Fibroblast of peridontal ligament (primary cell): ENCODE data around the gene TPRG1L.

Experiments
- DNase-seq: peaks from one replicate; pipeline ENCODE4 v3.0.0-alpha.2; 2010; ENCODE audit errors: extremely low read depth

Gene TPRG1L

DNA sequence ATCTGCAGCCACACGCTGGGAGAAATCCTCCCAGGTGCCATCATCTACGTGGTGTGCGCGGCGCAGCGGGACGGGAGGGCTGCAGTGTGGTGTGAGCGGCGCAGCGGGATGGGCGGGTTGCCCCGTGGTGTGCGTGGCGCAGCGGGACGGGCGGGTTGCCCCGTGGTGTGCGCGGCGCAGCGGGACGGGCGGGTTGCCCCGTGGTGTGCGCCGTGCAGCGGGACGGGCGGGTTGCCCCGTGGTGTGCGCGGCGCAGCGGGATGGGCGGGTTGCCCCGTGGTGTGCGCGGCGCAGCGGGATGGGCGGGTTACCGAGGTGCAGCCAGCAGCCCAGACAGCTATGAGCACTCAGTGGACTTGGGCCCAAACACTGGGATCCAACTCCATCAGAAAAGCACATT is 20.4 kb downstream of the TPRG1L start:
- DNase-seq, result no peak

DNA sequence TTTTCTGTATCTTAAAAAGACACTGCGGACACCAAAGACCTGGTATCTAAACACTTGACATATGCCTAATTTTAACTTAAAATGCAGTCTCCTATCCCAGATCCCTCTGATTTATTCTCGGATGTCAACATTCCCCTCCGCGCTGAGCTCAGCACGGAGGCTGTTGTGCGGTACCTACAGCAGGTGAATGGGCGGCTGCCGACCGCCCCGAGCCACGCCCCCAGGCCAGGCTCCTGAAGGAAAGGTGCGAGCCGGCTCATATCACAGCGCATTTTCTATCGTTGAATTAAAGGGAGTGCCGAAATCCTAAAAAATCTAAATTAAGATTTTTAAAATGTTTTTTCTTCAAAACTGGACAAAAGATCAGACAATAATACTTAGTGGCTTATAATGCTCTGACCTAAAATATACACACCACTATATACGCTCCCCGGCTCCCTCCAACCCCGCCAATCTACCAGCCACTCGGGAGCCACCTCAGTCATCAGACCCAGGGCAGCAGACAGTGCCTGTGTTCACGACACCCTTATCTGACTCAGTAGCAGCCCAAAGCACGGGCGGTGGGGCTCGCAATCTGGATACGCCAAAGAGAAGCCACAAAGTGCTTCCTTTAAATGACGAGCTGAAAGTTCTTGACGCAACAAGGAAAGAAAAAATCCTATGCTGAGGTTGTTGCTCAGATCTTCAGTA is 21.0 kb downstream of the TPRG1L start:
- no peak for DNase-seq

- DNase-seq, result no peak
Measured at GRCh38 chr1:3646596-3646995, 21.8 kb downstream of the TPRG1L start.

DNA sequence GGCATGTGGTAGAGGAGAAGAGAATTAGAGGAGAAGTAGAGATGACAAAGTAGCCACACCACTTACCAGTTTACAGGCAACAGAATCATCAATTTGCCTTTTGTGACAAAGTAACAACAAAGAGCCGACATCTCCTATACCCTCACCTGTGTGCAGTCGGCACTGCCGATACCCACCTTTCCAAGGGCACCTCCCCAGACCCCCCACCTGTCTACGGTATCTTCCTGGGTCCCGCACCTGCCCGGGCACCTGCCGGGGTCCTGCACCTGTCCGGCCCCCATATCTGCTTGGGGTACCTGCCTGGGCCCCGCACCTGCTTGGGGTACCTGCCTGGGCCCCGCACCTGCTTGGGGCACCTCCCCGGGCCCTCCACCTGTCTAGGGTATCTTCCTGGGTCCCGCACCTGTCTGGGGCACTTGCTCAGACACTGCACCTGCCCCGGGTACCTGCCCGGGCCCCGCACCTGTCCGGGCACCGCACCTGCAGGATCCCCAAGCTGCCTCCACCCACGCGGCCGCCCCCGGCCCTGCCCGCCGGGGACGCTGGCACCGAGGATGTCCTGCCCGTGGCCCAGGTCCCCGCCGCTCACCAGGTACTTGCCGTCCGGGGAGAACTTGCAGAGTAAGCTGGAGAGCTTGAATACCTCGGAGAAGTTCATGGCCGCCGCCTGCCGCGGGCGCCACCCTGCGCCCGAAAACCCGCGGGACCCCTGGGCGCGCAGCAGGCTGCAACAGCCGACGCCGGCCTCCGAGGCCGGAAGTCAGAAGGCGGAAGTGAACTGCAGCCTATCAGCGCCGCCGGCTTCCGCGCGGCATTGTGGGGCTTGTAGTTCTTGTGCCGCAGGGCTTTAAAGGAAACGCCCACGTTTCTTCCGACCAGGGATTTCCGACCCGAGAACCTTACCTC is 24.8 kb downstream of the TPRG1L start, which contains the start of gene WRAP73:
Gene WRAP73 (minus strand): TSS at position 762 of the 906 bp plus-strand sequence. CDS start 104 bp downstream, at position 658.
- DNase-seq, result peak; percentile 87

DNA sequence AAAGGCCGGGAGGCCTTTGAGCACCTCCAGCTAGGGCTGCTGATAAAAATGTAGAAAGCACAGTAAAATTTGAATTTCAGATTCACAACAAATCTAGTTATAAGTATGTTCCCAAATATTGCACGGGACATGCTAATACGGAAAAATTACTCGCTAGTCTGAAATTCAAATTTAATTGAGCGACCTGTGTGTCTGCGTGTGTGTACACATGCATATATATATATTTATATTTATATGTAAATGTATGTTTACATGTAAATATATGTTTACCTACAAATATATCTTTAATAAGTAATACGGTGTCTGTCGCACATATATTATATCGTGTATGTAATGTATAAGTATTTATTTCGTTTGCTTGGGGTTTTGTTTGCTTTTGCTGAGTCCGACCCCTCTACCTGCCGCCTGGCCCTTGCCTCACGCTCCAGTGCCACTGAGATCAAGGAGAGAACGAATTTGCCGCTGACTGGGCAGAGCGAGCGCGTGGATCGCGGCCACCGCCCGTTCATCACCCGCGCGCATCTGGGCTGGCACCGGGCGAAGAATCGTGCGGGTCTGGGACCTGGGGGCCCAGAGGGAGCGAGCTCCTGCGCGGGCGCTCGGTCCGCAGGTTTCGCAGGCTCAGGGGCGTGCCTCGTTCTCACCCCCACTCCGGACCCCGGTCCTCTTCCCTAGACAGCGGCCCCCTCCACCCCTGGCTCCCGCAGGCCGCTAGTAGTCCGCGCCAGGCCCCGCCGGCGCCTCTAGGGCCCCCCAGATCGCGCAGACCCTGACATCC is 25.6 kb downstream of the TPRG1L start:
- DNase-seq, result no peak

GRCh38 chr1:3651026-3651929 is 26.5 kb downstream of the TPRG1L start:
- DNase-seq, result no peak

DNA sequence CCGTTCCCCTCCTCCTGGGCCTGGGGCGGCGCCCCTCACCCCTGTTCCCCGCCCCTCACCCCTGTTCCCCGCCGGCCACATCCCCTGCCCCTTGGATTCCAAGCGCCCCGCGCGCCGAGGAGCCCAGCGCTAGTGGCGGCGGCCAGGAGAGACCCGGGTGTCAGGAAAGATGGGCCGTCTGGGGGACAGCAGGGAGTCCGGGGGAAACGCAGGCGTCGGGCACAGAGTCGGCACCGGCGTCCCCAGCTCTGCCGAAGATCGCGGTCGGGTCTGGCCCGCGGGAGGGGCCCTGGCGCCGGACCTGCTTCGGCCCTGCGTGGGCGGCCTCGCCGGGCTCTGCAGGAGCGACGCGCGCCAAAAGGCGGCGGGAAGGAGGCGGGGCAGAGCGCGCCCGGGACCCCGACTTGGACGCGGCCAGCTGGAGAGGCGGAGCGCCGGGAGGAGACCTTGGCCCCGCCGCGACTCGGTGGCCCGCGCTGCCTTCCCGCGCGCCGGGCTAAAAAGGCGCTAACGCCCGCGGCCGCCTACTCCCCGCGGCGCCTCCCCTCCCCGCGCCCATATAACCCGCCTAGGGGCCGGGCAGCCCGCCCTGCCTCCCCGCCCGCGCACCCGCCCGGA is 27.2 kb downstream of the TPRG1L start, which contains the start of gene TP73:
Gene TP73 (plus strand): TSS at position 587 of the 618 bp plus-strand sequence. CDS start 29,850 bp downstream, outside the sequence.
- no peak for DNase-seq

- DNase-seq, result no peak
Measured at GRCh38 chr1:3652548-3653285, 27.9 kb downstream of the TPRG1L start.

GRCh38 chr1:3653286-3653618 is 28.4 kb downstream of the TPRG1L start:
- no peak for DNase-seq

DNA sequence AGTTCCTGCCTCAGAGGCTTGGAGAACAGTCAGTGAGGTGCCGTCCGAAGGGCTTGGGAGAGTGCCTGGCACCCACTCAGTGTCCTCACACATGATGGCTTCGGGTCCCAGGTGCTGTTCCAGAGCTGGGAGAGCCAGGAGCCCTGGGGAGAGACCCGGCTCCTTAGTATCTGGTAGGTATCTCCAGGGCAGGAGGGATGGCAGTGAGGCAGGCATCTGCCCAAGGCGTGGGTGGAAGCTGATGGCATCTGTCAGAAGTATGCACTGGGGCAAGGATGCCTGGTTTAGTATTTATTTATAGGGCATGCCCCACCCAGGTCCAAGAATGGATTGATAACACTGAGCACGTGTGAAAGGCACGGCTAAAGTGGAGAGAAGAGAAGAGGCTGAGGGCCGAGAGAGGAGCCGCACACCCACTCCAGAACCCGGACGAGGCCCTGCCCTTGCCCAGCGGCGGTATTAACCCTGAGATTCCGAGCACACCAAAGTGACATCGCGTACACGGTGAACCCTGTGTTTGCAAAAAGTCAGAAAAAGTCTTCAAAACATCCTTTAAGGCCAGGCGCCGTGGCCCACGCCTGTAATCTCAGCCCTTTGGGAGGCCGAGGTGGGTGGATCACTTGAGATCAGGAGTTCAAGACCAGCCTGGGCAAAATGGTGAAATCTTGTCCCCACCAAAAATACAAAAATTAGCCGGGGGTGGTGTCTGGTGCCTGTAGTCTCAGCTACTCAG is 29.9 kb downstream of the TPRG1L start:
- no peak for DNase-seq

DNA sequence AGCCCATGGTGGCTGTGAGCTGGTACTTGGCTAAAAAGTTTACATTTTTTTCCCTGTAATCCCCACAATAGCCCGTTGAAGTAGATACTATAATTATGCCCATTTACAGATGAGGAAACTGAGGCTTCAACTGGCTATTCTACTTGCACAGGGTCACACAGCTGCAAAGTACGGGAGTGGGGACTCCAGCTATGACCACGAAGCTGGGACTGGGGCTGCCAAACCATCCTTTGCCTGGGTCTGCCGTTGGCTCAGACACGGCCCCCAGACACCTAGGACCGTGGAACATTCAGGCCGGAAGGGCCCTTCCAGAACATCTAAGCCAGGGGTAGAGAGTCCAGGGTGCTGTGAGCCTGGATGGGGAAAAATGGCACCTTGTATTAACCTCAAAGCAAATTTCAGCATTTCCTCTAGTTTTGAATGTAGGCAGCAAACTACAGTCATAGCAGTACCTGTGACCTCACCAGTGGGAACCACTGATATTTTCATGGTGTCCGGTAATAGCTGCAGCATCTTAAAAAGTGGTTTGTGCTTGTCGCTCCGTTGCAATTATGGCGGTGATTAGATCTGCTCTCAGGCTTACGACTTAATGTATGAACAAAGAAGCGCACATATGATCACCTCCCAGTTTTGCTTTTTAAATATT is 31.8 kb downstream of the TPRG1L start:
- DNase-seq, result no peak

DNA sequence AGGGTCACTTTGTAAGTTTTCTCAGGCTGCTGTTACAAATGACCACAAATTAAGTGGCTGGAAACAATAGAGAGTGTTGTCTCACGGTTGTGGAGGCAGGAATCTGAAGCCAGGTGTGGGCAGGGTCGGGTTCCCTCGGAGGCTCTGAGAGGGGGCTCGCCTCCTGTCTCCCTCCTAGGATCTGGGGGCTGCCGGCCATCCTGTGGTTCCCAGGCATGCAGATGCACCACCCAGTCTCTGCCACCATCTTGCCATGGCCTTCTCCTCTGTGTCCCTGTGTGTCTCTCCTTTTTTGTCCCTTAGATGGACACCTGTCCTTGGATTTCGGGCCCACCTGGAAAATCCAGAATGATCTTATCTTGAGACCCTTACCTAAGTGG is 32.3 kb downstream of the TPRG1L start:
- DNase-seq, result no peak

- DNase-seq, result no peak
Measured at GRCh38 chr1:3657578-3658230, 32.9 kb downstream of the TPRG1L start.

DNA sequence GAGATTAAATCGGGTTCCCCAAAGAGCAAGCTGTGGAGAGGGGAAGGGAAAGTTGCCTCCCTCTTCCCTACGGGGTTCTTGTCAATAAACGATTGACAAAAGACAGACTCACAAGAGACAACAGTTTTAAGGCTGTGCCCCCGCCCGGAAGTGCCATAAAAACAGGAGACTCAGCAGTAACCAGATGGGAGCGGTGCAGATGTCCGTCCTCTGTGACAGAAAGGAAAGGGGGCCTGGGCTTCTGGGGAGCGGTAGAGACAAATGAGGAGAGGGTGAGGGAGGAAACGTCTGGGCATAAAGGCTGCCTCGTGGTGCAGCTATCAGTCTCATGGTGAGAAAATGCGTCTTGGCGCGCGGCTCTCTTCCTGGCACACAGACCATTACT is 33.4 kb downstream of the TPRG1L start:
- DNase-seq, result no peak

GRCh38 chr1:3659093-3659492 is 34.3 kb downstream of the TPRG1L start:
- no peak for DNase-seq

GRCh38 chr1:3660704-3661103 is 35.9 kb downstream of the TPRG1L start:
- no peak for DNase-seq

DNA sequence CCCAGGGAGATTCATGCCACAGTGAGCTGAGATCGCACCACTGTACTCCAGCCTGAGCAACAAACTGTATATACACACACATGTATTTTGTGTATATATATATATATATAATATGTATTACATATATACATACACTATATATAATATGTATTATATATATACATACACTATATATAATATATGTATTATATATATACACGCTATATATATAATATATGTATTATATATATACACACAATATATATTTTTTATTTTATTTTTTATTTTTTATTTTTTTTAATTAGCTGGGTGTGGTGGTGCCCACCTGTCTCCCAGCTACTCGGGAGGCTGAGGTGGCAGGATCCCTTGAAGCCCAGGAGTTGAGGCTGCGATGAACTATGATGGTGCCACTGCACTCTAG is 36.8 kb downstream of the TPRG1L start:
- DNase-seq, result no peak

DNA sequence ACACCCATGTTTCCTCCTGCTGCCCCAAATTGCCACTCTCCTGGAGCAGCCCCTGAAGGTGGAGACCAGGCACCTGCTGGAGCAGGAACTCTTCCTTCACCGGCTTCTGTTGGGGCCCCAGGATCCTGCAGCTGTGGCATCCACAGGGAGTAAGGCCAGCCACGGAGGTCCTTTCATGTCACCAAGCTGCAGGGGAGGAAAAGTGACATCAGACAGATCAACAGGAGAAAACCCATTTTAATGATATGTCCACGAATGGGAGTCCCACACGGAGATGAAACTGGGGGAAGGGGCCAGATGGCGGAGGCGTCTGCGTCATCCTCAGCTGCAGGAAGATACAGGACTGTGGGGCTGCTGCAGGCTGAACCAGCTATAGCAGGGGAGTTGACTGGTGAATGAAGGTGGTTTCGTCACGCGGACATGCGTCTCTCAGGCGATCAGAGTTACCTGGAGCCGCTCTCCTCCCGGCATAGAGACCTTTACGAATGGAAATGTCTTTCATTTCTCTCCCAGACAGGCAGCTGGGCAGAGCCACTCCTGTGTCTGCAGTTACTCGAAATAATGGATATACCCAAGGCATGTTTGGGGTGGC is 37.4 kb downstream of the TPRG1L start:
- DNase-seq, result no peak
